NCI-H2171 treated with DMSO at 0.1 percent for 48 hours (cell line): Measurements from ENCODE around the gene HRC.
"Not testable (repeated sequence)": the region's sequence is repeated elsewhere in the genome, so short reads cannot be mapped to it uniquely, and the experiment has no call there.

ENCODE experiments used
- DNase-seq: peaks from one replicate; lab custom pipeline; 2025; lab: John Stamatoyannopoulos, UW

The HRC gene

DNA sequence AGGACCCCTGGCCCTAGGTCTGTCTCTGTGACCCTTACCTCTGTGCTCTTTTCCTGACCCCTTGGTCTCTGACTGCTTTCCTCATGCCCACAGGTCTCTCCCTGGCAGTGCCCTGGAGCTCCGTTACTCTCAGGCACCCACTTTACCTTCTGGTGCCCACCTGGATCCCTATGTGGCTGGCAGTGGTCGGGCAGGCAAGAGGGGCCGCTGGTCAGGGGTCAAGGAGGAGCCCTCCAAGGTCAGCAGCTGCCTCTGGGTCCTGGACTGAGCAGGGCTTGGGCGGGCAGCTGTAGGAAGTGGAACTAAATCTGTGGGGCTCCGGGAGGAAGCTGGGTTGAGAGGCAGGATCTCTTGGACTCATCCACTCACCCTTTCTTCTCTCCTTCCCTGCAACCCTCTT is 19.5 kb downstream of the HRC start:
- DNase-seq: no peak

DNA sequence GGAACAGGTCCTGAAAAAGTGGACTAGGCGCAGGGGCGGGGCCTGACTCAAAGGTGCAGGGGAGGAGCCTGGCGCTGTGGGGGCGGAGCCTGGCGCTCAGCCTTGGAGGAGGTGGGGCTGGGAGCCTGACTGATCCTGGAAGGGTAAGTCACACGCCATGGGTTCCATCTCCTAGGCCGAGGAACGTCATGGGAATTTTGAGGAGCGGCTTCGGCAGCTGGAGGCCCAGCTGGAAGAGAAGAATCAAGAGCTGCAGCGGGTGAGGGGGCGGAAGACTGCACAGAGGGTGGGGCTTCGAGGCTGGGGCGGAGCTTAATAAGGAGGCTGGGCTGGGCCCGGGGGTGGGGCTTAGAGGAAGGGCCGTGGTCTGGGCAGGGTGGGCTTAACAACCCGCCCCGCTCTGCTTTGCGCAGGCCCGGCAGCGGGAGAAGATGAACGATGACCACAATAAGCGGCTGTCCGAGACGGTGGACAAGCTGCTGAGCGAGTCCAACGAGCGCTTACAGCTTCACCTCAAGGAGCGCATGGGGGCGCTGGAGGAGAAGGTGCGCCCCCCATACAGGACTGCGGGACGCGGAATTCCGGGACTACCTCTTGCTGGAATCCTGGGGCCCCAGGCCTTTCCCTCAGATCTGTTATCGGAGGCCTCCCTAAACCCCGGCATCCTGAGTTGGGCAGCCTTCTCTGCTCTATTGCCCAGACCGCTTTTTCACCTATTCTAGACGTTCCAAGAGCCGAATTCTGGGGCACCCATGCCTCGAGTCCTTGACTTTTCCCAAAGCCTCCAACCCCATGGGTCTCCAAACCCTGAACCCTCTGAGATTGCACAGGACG is 21.4 kb downstream of the HRC start:
- no peak for DNase-seq

DNA sequence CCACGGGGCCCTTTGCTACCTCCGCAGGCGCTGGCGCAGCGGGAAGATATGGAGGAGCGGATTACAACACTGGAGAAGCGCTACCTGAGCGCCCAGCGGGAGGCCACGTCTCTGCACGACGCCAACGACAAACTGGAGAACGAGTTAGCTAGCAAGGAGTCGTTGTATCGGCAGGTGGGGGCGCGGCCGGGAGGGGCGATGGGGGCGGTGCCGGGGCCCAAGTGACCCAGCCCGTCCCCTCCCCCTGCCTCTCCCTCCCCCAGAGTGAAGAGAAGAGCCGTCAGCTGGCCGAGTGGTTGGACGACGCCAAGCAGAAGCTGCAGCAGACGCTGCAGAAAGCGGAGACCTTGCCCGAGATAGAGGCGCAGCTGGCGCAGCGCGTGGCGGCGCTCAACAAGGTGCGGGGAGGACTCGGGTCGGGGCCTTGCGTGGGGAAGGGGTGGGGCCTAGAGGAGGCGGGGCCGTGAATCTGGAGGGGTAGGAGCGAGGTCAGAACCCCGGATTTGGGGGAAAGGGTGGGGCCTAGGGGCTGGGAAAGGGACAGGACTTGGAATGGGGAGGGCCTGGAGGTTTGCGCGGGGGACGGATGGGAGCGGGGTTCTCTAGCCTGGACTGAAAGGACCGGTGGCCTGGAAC is 22.1 kb downstream of the HRC start:
- no peak for DNase-seq

DNA sequence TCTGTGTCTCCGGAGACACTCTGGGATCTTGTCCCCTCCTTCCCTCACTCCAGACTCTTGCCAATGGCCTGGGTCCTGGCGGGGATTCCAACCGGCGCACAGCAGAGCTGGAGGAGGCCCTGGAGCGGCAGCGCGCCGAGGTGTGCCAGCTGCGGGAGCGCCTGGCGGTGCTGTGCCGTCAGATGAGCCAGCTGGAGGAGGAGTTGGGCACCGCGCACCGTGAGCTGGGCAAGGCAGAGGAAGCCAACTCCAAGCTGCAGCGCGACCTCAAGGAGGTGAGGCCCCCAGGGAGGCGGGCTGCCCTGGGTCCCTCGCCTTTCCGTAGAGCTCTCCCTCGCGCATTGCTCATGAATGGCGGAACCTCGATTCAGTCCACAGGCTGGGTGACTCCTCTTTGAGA is 24.9 kb downstream of the HRC start:
- no peak for DNase-seq

DNA sequence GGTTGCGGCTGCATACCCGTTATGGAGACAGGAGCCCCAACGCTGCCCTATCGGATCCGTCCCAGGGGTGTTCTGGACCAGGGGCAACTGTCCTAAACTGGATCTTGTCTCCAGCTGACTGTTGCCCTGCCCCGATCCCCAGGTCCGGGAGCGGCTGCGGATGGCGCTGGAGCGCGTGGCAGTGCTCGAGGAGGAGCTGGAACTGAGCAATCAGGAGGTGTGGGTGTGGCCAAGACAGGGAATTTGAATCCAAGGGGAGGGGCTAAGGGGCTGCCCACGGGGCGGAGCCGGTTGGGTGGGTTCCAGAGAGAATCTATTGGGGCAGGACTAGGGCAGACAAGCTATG is 26.0 kb downstream of the HRC start:
- DNase-seq: no peak

DNA sequence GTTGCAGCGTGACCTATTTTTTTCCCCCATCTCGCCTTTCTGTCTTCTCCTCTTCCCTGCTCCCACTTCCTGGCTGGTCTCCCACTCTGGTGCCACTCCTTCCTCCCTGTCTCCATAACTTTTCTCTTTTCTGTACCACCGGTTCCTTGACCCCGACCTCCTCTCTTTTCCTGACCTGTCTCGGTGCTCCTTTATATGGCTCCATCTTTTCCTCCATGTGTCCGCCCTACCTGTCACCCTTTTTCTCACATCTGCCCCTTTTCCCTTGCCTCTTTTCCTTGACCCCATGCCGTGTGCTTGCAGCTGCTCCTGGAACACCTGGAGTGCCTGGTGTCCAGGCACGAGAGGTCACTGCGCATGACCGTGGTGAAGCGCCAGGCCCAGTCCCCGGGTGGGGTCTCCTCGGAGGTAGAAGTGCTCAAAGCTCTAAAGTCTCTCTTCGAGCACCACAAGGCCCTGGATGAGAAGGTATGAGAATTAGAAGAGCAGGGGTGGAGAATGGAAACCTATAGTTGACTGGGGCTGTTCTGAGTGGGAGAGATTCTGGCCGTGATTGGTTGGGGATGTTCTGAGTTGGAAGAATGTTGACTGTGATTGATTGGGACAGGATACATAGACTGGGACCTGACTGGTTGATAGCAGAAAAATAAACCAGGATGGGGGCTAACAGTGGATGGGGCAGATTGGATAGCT is 26.5 kb downstream of the HRC start:
- no peak for DNase-seq

DNA sequence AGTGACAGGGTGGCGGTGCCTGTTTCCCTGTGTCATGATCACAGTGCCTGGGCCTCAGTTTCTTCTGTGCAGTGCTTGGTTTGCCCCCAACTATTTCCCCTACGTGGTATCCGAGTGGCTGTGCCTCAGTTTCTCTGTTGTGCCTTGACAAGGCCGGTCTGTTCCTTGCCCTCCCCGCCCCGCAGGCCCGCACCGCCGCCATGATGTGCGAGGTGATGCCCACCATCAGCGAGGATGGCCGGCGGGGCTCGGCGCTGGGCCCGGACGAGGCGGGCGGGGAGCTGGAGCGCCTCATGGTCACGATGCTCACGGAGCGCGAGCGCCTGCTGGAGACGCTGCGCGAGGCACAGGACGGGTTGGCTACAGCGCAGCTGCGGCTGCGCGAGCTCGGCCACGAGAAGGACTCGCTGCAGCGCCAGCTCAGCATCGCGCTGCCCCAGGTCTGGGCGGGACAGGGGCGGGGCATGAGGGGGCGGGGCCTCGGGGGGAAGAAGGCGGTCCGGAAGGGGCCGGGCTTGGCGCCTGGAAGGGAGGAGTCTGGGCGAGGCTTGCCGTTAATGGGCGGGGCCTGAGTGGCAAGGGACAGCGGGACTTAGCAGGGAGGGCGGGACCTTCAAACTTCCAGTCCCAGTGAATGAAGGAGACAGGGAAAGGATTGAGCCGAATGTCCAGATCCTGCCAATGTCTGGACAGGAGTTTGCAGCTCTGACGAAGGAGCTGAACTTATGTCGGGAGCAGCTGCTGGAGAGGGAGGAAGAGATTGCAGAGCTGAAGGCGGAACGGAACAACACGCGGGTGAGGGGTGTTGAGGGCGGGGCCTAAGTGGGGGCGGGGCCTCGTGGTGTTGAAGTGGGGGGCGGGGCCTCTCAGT is 27.3 kb downstream of the HRC start:
- DNase-seq: peak; percentile 93

DNA sequence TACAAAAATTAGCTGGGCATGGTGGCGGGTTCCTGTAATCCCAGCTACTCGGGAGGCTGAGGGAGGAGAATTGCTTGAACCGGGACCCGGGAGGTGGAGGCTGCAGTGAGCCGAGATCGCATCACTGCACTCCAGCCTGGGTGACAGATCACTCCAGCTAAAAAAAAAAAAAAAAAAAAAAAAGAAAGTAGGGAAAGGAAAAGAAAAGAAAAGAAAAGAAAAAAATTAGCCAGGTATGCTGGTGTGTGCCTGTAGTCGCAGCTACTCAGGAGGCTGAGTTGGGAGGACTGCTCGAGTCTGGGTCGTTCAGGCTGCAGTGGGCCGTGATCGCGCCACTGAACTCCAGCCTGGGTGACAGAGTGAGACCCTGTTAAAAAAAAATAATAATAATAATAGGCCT is 28.0 kb downstream of the HRC start:
- DNase-seq: not testable (repeated sequence)

DNA sequence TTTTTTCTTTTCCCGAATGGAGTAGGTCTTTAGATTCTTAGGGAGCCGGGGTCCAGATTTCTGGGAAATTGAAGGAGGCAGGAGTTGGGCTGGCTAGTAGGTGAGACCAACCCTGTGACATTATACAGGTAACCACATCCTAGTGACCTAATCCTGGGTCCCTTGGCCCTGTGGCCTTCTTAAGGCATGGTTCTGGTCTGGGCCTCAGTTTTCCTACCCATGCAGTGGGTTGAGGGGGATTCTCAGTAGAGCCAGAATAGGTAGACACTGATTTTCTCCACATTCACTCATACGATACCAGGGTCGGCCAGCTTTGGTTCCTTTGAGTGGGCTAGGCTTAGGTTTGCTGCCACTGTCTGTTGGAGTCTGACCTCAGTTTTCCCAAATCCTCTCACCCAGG is 28.6 kb downstream of the HRC start:
- no peak for DNase-seq

DNA sequence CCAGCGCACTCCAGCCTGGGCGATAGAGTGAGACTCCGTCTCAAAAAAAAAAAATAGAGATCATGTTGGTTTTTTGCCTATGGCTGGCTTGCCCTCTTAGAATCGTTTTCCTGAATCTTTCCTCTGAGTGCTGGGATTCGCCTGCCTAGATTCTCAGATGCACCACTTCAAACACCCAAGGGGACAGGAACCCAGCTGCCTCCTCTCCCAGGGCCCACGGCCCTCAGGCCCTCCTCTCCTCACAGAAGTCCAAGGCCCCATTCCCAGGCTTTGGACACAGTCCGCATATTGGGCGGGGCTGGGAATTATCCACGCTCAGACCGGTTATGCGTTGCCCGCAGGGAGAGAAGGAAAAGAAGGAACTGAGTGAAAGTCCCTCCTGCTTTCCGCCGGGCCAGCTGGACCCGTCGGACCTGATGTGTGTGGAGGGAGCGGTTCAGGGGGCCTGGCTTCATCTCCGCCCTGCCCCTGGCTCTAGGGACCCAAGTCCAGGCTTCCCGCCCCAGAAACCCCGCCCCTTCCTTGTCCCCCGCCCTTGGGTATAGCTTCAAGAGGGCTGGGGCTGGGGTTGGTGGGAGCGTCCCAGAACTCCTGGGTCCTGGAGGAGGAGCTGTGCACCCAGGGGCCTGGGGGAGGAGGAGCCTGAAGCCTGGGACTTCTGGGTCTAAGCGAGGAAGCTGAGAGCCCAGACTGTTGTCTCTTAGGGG is 30.0 kb downstream of the HRC start:
- no peak for DNase-seq

DNA sequence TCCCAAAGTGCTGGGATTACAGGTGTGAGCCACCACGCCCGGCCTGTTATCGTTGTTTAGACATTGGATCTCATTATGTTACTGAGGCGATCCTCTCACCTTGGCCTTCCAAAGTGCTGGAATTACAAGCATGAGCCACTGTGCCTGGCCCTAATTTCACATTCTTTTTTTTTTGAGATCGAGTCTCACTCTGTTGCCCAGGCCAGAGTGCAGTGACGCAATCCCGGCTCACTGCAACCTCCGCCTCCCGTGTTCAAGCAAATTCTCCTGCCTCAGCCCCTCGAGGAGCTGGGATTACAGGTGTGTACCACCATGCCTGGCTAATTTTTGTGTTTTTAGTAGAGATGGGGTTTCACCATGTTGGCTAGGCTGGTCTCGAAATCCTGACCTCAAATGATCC is 31.9 kb downstream of the HRC start:
- not testable (repeated sequence) for DNase-seq

DNA sequence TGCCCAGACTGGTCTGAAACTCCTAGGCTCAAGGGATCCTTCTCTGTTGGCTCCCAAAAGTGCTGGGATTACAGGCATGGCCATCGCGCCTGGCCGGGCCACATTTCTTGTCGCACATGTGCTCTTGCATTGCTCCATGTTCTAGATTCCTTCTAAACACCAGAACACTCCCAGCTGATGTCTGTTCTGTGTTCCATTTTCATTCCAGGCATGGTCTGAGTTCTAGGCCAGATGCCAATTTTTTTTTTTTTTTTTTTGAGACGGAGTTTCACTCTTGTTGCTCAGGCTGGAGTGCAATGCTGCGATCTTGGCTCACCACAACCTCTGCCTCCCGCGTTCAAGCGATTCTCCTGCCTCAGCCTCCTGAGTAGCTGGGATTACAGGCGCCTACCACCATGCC is 33.4 kb downstream of the HRC start:
- peak; percentile 28 for DNase-seq

DNA sequence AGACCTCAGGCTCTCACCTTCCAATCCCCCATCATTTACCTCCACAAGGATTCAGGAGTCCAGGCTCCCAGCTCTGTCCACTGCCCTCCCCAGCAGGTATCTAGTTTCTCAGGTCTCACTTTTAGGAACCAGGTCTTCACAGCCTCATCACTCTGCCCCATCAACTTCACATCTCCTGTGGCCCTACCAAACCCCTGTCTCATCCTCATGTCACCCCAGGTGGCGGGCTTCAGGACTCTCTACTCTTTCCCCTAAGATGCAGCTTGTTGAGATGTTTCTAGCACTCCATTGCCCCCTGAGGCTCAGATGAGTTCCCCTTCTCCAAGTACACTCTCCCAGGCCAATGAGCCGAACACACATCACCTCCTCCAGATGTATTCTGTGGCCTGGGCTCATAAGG is 34.3 kb downstream of the HRC start:
- no peak for DNase-seq

DNA sequence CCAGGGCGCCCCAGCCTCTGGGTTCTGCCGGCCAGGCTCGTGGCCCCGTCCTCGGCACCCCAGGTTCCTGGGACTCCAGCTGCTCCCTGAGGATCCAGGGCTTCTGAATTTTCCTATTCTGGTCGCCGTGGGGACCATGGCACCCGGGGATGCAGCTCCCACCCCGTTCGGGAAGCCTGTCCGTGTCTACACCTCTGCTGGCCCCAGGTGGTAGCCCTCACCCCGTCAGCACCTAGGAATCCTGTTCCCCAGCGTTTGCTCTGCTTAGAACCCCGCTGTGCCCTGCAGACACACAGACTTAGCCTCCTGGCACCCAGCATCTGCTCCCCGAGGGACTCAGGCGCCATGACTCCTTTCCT is 34.9 kb downstream of the HRC start:
- DNase-seq: no peak

DNA sequence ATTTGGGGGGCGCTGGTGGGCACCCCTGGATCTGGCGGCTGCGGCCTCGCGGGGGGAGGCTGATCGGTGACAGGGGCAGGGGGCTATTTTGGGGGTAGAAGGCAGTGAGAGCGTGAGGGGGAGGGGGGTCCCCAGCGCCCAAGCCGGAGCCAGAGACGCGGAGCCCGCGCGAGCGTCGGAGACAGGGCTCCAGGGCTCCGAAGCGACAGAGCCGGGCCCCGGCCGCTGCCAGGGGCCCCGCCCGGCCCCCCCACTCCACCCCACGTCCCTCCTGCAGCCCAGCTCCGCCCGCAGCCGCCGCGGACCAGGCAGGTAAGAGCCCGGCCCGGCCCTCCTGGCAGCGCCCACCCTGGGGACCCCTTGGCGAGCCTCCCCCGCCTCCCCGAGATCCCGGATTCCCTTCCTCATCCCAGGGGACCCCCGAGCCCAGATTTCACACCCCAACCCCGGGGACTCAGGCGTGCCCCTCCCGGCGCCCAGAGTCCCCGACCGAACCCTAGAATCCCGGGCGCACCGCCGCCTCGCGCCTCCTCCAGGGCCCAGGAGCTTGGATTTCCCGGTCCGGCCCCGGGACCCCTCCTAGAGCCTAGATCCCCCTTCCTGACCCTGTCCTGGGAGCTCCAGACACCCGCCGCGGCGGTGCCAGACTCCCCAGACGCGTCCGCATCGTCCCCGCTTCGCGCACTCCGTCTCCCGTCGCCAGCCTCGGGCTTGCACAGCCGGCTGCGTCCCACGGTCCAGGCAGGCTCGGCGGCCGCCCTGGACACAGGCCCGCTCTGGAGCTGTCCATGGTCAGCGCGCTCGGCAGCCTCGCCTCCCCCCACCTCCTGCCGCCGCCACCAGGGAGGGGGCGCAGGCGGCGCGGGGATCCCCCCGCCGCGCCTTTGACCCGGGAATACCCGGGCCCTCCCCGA is 35.5 kb downstream of the HRC start, which contains the start of gene PPFIA3:
TSS of gene PPFIA3 (plus strand) at position 134 of the 914 bp plus-strand sequence. CDS start 8,330 bp downstream, outside the sequence.
- DNase-seq: no peak

DNA sequence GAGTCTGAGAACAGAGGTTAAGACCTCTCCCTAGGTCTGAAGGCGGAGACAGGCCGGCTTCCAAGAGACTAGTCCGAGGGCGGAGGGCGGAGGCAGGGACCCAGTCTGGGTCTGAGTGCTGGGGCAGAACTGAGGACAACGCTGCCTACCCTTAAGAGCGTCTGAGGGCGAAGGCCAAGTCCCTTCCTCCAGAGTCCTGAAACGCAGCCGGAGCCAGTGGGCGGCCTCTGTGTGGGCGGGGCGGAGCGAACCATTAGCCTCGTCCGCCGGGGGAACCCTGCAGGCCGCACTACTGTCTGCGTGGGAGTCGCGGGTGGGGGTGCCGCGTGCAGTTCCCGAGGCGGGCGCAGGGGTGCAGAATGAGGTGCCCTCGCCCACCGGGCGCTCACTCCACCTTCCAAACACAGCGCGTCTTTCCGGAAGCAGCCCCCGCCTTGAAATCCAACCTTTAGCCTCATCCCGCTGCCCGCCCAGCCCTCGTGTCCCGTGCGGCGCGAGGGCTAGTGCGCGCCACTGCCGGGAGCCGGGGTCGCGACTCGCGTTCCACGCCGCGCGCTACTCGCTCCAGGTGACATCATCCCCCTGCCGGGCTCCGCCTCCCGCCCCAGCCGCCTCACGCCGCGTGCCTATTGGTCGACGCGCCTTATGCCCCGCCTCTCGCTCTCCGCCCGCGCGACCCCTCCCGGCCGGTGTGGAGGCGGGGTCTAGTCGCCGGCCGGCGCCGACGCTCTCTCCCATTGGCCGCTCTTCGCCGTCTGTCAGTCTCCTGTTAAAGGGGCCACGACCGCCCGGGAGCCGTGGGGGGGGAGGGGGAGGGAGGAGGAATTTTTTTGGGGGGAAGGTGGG is 36.4 kb downstream of the HRC start, which contains the start of gene C19orf73:
TSS of gene C19orf73 (minus strand) at position 579 of the 846 bp plus-strand sequence. CDS start at position 458, 121 bp downstream.
- DNase-seq: peak; percentile 95

DNA sequence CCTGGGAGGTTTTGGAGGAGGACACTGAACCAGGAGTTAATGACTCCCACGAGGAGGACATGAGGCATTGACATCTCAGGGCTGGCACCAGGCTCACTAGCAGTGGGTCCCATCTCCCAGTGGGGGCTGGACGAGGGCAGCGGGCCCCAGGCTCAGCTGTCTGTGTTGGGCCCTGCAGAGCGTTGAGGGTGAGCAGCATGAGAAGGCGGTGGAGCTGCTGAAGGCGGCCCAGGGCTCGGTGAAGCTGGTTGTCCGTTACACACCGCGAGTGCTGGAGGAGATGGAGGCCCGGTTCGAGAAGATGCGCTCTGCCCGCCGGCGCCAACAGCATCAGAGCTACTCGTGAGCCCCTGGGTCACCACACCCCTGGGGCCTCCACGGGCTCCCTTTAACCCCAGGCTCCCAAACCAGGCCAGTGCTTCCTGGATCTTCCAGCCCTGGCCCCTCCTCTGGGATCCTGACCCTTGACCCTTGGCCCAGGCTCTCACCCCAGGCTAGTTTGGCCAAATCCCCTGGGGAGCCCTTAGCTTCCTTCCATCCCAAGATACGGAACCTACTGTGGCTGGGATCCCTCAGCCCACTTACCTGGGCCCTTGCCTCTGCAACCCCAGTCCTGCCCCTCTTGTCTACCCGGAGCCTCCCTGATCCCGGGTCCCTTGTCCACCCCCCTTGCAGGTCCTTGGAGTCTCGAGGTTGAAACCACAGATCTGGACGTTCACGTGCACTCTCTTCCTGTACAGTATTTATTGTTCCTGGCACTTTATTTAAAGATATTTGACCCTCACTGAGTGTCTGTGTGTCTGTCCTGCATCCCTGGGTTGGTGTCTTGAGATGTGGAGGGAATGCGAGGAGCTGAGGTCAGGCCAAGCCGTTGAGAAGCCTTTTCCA is 37.3 kb downstream of the HRC start:
- no peak for DNase-seq

DNA sequence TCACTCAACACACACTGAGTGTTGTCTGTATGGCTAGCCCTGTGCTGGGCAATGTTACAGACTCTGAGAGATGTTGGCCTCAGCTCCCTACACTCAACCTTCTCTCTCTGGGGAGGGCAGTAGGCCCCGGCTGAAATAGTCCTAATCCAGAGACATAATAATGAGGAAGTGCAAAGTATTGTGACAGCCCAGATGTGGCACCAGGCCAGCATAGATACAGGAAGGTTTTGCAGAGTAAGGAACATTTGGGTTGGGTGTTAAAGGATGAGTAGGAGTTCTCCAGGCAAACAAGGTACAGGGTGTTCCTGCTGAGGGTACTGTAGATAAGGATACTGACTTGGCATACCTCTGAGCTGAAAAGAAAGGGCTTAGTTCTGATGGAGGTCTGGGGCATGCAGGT is 38.7 kb downstream of the HRC start:
- no peak for DNase-seq
